DMS79 treated with DMSO at 0.1 percent for 48 hours (cell line): ENCODE data around the gene FCHO1.
"Not testable (repeated sequence)": the region's sequence is repeated elsewhere in the genome, so short reads cannot be mapped to it uniquely, and the experiment has no call there.

Experiments used
- DNase-seq: peaks from one replicate; lab custom pipeline; 2025; lab: John Stamatoyannopoulos, UW

The FCHO1 gene

GRCh38 chr19:17795495-17795856 lies 44.2 kb downstream of the FCHO1 start:
- no peak for DNase-seq

DNA sequence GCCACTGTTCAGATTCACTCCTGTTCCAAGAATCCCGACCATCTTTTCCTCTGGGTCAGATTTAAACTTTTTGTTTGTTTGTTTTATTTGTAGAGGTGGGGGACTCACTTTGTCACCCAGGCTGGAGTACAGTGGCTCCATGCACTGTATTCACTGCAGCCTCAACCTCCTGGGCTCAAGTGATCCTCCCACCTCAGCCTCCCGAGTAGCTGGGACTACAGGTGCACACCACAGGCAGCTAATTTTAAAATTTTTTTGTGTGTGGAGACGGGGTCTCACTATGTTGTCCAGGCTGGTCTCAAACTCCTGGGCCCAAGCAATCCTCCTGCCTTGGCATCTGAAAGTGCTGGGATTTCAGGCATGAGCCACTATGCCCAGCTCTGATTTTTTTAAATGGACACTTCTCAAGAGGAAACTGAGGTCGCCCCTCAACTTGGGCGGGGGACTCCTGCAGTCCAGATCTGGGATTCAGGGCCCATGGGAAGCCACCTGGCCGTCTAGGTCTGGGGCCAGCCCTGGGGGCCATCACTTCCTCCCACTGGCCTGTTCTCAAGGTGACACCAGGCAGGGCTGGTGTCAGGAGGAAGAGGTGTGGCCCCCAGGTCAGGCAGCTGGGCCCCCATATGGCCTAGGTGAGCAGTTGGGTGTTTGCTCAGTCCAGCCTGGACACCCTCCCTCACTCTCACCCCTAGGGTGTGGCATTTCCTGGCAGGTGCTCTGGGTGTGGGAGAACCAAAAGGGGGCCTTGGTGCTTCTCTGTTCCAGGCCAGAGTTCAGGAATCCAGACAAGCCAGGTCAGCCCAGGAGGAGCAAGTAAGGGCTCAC lies 44.9 kb downstream of the FCHO1 start:
- DNase-seq = no peak

DNA sequence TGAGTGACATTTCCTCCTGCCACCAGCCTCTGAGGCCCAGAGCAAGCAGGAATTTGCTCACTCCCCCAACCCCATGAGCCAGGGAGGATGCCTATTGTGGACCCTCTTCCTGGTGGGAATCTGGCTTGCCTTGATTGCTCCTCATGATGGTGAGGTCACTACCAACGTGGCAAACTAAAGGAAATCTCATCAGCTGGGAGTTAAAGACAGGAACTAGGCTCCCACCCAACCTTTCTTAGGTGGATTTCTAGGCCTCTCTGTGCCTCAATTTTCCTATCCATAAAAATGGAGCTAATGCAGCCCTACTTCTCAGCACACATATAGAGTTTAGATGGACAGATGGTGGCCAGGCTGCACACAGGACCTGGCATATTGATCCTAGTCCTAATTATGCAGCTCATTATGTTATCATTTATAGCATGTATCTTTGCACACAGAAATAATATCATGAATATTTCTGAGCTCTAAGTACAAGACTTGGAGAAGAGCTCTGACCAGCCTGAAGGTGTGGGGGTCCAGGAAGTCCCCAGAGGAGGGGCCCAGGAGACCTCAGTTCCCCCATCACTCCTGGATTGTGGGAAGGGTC lies 45.7 kb downstream of the FCHO1 start:
- DNase-seq = no peak

DNA sequence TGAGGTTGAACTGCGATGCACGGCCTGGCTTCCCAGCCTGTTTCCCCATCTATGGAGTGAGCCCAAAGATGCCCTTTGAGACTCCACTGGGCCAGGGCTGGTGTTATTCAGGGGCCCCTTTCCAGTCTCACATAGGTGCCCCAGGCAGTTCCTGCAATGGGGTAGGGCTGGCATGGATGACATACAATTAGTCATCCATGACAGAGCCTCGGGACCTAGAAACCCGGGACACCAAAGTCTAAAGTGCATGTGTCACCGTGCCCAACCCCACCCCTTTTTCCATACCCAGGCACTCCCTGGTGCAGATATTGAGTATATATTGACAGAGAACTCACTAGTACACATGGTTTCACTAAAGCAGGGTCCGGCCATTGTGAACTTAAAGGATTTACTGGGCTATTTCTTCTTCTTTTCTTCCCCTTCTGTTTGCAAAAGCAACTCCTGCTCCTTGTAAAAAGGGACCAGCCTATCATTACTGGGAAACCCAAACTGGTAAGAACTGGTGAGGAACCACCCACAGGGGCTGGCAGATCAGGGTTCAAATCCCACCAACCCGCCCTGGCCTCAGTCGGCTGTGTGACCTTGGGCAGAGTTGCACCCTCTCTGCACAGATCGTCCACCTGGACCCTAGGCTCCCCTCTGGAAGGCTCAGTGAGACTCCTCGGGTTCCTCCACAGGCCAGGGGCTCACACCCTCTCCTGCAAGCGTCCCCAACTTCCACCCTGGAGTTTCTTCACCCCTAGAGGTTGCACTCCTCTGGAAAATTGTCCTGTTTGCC lies 46.3 kb downstream of the FCHO1 start:
- no peak for DNase-seq

GRCh38 chr19:17798599-17798998 lies 47.3 kb downstream of the FCHO1 start:
- not testable (repeated sequence) for DNase-seq

GRCh38 chr19:17802137-17802858 lies 51.0 kb downstream of the FCHO1 start:
- DNase-seq = no peak

- no peak for DNase-seq
Measured at GRCh38 chr19:17803264-17803896, 52.1 kb downstream of the FCHO1 start.

GRCh38 chr19:17805427-17805826 lies 54.1 kb downstream of the FCHO1 start:
- DNase-seq = no peak

DNA sequence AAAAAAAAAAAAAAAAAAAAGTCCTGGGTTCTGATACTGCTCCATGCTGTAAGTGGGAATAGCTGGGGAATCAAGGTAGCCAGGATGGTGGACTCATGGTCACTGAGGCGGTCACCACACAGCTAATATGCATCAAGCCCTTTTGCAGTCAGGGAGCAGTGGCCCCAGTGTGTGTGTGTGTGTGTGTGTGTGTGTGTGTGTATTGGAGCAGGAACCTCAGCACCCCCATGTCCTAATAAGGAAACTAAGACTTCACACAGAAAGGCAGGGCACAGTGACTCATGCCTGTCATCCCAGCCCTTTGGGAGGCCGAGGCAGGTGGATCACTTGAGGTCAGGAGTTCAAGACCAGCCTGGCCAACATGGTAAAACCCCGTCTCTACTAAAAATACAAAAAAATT lies 55.7 kb downstream of the FCHO1 start:
- DNase-seq = no peak

DNA sequence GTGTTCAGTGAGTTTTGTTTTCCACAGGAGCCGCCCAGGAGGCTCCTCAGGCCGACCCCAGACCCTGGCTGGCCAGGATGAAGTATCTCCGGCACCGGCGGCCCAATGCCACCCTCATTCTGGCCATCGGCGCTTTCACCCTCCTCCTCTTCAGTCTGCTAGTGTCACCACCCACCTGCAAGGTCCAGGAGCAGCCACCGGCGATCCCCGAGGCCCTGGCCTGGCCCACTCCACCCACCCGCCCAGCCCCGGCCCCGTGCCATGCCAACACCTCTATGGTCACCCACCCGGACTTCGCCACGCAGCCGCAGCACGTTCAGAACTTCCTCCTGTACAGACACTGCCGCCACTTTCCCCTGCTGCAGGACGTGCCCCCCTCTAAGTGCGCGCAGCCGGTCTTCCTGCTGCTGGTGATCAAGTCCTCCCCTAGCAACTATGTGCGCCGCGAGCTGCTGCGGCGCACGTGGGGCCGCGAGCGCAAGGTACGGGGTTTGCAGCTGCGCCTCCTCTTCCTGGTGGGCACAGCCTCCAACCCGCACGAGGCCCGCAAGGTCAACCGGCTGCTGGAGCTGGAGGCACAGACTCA lies 56.5 kb downstream of the FCHO1 start:
- DNase-seq = no peak

GRCh38 chr19:17811103-17811502 lies 59.8 kb downstream of the FCHO1 start:
- no peak for DNase-seq

DNA sequence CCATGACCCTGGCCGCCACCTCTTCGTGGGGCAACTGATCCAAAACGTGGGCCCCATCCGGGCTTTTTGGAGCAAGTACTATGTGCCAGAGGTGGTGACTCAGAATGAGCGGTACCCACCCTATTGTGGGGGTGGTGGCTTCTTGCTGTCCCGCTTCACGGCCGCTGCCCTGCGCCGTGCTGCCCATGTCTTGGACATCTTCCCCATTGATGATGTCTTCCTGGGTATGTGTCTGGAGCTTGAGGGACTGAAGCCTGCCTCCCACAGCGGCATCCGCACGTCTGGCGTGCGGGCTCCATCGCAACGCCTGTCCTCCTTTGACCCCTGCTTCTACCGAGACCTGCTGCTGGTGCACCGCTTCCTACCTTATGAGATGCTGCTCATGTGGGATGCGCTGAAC lies 60.4 kb downstream of the FCHO1 start:
- no peak for DNase-seq

DNA sequence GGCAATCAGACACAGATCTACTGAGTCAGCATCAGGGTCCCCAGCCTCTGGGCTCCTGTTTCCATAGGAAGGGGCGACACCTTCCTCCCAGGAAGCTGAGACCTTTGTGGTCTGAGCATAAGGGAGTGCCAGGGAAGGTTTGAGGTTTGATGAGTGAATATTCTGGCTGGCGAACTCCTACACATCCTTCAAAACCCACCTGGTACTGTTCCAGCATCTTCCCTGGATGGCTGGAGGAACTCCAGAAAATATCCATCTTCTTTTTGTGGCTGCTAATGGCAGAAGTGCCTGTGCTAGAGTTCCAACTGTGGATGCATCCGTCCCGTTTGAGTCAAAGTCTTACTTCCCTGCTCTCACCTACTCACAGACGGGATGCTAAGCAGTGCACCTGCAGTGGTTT lies 60.8 kb downstream of the FCHO1 start:
- no peak for DNase-seq

- no peak for DNase-seq
Measured at GRCh38 chr19:17817668-17818363, 66.5 kb downstream of the FCHO1 start.

DNA sequence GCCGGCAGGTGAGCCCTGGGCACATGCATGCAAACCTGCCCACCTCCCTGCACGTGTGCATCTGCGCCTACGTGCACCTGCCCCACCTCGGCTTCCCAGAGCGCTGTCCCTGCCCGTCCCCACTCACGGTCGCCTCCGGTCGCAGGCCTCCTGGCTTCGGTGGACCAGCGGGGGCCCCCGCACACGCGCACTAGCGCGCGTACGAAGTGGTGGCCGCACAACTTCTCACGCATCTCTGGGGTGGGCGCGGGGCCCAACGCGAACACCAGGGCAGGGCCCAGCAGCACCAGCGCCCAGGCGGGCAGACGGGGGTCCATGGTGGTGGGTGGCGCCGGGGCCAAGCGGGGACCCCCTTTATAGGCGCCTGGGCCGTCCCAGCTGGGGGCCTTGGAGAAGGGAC lies 69.9 kb downstream of the FCHO1 start, which contains the start of gene INSL3:
Gene INSL3, minus strand, starts transcription at position 330 of the 400 bp plus-strand sequence. Its CDS starts 13 bp downstream, at position 317.
- DNase-seq = no peak

DNA sequence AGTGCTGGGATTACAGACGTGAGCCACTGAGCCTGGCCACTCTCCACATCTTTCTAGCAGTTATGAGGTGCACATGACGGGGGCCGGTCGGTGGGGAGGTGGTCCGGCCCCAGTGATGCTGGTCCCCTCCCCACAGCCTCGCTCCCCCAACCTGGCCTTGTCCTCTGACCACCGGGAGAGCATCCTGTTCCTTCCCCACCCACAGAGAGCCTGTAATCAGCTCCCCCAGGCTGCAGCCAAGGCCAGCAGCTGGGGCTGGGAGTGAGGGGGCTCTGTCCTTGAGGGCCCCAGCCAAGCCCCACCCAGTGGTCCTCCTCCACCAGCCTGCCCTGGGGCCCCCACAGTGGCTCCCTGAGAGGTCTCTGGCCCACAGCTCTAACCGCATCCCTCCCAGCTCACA lies 73.1 kb downstream of the FCHO1 start:
- no peak for DNase-seq

DNA sequence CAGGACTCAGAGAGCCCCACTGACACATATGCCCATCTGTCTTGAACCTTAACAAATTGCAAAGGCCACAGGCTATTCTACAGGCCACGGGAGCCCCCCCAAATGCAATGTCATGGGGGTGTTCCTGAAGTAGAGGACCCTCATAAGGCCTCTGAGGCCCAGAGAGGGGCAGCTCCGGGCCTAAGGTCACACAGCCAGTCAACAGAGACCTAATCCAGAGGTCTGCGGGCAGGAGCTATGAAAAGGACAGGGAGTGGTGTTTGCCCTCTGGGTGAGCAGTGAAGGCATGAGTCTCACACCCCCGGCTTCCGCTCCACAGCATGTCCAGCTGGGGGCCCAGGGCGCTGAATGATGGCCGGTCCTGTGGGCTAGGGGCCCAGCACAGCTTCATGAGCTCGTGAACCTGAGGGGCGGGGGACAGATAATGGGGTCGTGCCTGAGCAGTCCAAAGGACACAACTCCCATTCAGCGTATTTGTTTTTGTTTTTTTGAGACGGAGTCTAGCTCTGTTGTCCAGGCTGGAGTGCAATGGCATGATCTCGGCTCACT lies 75.3 kb downstream of the FCHO1 start:
- no peak for DNase-seq

GRCh38 chr19:17829855-17830566 lies 78.7 kb downstream of the FCHO1 start:
- DNase-seq = peak; percentile 20

DNA sequence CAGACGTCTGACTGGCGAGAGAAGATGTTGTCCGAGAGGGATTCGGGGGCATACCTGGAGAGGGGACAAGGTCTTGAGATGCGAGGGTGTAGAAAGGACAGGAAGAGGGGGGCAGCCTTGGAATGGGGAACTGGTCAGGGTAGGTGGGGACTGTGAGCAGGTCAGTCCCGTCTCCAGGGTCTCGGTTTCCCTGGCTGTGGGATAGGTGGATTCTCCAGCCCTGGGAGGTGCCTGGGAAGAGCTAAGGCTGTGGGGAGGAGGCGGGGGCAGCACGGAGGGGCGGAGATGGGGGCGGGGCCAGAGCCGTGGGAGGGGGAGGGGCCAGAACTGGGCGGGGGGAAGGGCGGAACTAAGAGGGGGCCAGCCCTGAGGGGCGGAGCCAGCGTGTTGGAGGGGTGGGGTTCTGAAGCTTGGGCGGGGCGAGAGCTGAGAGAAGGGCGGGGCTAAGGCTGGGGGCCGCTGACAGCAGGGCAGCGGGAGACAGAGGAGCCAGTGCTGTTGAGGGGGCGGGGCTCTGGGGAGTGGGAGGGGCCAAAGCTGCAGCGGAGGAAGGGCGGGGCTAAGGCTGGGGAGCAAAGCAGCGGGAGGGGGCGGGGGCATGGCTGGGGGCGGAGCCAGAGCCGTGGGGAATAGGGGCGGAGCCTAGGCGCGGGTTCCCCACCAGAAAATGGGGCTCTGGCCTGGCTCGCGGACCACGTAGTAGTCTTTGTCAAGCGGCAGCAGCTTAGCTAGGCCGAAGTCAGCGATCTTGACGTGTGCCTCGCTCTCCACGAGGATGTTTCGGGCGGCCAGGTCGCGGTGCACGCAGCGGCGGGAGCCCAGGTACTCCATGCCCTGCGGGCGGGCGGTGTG lies 79.5 kb downstream of the FCHO1 start:
- no peak for DNase-seq
